HEK293 (cell line): Measurements from ENCODE around the gene SAMD4B.
A peak's percentile ranks its signal among the peaks of the same experiment; 100 is the strongest.

Experiments
- TCF7L2 ChIP-seq: IDR thresholded peaks from 2 replicates; pipeline ENCODE4 v1.6.1; 2011; ENCODE audit warnings: low read depth, mild to moderate bottlenecking, inconsistent platforms, low read length, moderate library complexity, borderline replicate concordance
- ZNF175 ChIP-seq: fragments of 450-650 bp; formaldehyde crosslinking; IDR thresholded peaks from 2 replicates; pipeline ENCODE4 v1.5.1; 2016; ENCODE audit warnings: missing biosample characterization, missing genetic modification characterization
- ZNF350 ChIP-seq: fragments of 450-650 bp; formaldehyde crosslinking; IDR thresholded peaks from 2 replicates; pipeline ENCODE4 v1.5.0; 2017; ENCODE audit warnings: missing biosample characterization, mild to moderate bottlenecking, missing genetic modification characterization
- ZNF394 ChIP-seq: fragments of 450-650 bp; formaldehyde crosslinking; IDR thresholded peaks from 2 replicates; pipeline ENCODE4 v1.5.1; 2016; ENCODE audit warnings: missing biosample characterization, missing genetic modification characterization, mild to moderate bottlenecking, moderate library complexity, borderline replicate concordance
- ZNF433 ChIP-seq: fragments of 450-650 bp; formaldehyde crosslinking; IDR thresholded peaks from 2 replicates; pipeline ENCODE4 v1.5.1; 2016; ENCODE audit warnings: missing biosample characterization, missing genetic modification characterization, low read depth
- ZNF624 ChIP-seq: fragments of 450-650 bp; formaldehyde crosslinking; IDR thresholded peaks from 2 replicates; pipeline ENCODE4 v1.5.1; 2017; ENCODE audit warnings: missing biosample characterization, missing genetic modification characterization
- ZNF792 ChIP-seq: fragments of 450-650 bp; formaldehyde crosslinking; IDR thresholded peaks from 2 replicates; pipeline ENCODE4 v1.5.1; 2016; ENCODE audit warnings: missing biosample characterization, missing genetic modification characterization
- TF ChIP-seq, protein P1 (sequence below): fragments of 450-650 bp; formaldehyde crosslinking; IDR thresholded peaks from 2 replicates; pipeline ENCODE4 v1.5.1; 2016; ENCODE audit warnings: missing biosample characterization, missing genetic modification characterization

GRCh38 chr19:39415111-39416046 is 73.2 kb downstream of the SAMD4B start:
- TF ChIP-seq TCF7L2 = no peak
- no peak for TF ChIP-seq ZNF350
- TF ChIP-seq ZNF792 (tag by site-specific recombination) = no peak
- no peak for TF ChIP-seq ZNF394 (tag by site-specific recombination)
- TF ChIP-seq, protein P1, sequence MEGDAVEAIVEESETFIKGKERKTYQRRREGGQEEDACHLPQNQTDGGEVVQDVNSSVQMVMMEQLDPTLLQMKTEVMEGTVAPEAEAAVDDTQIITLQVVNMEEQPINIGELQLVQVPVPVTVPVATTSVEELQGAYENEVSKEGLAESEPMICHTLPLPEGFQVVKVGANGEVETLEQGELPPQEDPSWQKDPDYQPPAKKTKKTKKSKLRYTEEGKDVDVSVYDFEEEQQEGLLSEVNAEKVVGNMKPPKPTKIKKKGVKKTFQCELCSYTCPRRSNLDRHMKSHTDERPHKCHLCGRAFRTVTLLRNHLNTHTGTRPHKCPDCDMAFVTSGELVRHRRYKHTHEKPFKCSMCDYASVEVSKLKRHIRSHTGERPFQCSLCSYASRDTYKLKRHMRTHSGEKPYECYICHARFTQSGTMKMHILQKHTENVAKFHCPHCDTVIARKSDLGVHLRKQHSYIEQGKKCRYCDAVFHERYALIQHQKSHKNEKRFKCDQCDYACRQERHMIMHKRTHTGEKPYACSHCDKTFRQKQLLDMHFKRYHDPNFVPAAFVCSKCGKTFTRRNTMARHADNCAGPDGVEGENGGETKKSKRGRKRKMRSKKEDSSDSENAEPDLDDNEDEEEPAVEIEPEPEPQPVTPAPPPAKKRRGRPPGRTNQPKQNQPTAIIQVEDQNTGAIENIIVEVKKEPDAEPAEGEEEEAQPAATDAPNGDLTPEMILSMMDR (tag by site-specific recombination) = peak; percentile 57
- TF ChIP-seq ZNF624 (tag by site-specific recombination) = no peak
- TF ChIP-seq ZNF175 (tag by site-specific recombination) = no peak
- no peak for TF ChIP-seq ZNF433
